Neural cell (in vitro differentiated cells): ENCODE results near the gene DDX1. TPM values are rescaled to one million over a fixed set of nuclear protein-coding genes. Genes with fewer than 3 reads are reported as not detected.
A peak's percentile ranks its signal among the peaks of the same experiment; 100 is the strongest.

ENCODE experiments used
- H2AFZ ChIP-seq: fragments of 200-600, 300-800 bp; sonication (generic), shearing (Covaris generic); 2 replicates; pipeline ENCODE4 v1.6.0; 2014; ENCODE audit warnings: low read depth, mild to moderate bottlenecking, antibody characterized with exemption, low read length, moderate library complexity
- H3F3A ChIP-seq: fragments of 200-600 bp; shearing (Covaris generic); 2 replicates; pipeline ENCODE4 v1.6.1; 2016; ENCODE audit warnings: mild to moderate bottlenecking, moderate library complexity, mixed read lengths, antibody characterized with exemption, low read length; ENCODE audit not compliant: insufficient read depth, poor library complexity, severe bottlenecking
- H3K27ac ChIP-seq: fragments of 200-600, 300-800 bp; sonication (generic), shearing (Covaris generic); 2 replicates; pipeline ENCODE4 v1.5.1; 2014; ENCODE audit warnings: mild to moderate bottlenecking, low read length, moderate library complexity
- H3K27me3 ChIP-seq: fragments of 300-800, 200-600 bp; sonication (generic), shearing (Covaris generic); 2 replicates; pipeline ENCODE4 v1.6.0; 2014; ENCODE audit warnings: mild to moderate bottlenecking, low read depth, low read length, moderate library complexity; ENCODE audit not compliant: insufficient read depth
- H3K36me3 ChIP-seq: fragments of 300-800, 200-600 bp; sonication (generic), shearing (Covaris generic); 2 replicates; pipeline ENCODE4 v1.5.1; 2014; ENCODE audit warnings: mild to moderate bottlenecking, antibody characterized with exemption, low read length, moderate library complexity; ENCODE audit not compliant: insufficient read depth
- H3K4me2 ChIP-seq: fragments of 300-800, 200-600 bp; sonication (generic), shearing (Covaris generic); 2 replicates; pipeline ENCODE4 v1.6.0; 2014; ENCODE audit warnings: mild to moderate bottlenecking, low read length
- H3K4me3 ChIP-seq: fragments of 300-800, 200-600 bp; sonication (generic), shearing (Covaris generic); 2 replicates; pipeline ENCODE4 v1.5.1; 2014; ENCODE audit warnings: mild to moderate bottlenecking, low read length, moderate library complexity
- H3K79me2 ChIP-seq: fragments of 200-600 bp; shearing (Covaris generic); replicated peaks from 2 replicates; pipeline ENCODE4 v1.6.0; 2014; ENCODE audit warnings: mild to moderate bottlenecking, low read length, moderate library complexity; ENCODE audit not compliant: insufficient read depth
- H3K9ac ChIP-seq: fragments of 300-800, 200-600 bp; sonication (generic), shearing (Covaris generic); 2 replicates; pipeline ENCODE4 v1.6.1; 2016; ENCODE audit warnings: mild to moderate bottlenecking, low read length, mixed read lengths
- H3K9me2 ChIP-seq: fragments of 200-600 bp; shearing (Covaris generic); 2 replicates; pipeline ENCODE4 v1.6.1; 2016; ENCODE audit warnings: mild to moderate bottlenecking, low read length, mixed read lengths; ENCODE audit not compliant: insufficient read depth
- H3K9me3 ChIP-seq: fragments of 200-600, 300-800 bp; sonication (generic), shearing (Covaris generic); 2 replicates; pipeline ENCODE4 v1.6.1; 2016; ENCODE audit warnings: mild to moderate bottlenecking, mixed run types, low read length, moderate library complexity, mixed read lengths
- H4K20me1 ChIP-seq: fragments of 200-600 bp; shearing (Covaris generic); 2 replicates; pipeline ENCODE4 v1.6.1; 2016; ENCODE audit warnings: mild to moderate bottlenecking, mixed run types; ENCODE audit not compliant: insufficient read depth
- CTCF ChIP-seq: fragments of 450-650 bp; IDR thresholded peaks from 2 replicates; pipeline ENCODE4 v1.5.1; 2014; ENCODE audit warnings: antibody characterized with exemption, mild to moderate bottlenecking, moderate library complexity; ENCODE audit not compliant: poor library complexity, severe bottlenecking
- EP300 ChIP-seq: fragments of 450-650 bp; conservative IDR thresholded peaks from 2 replicates; pipeline ENCODE4 v1.6.1; 2014; ENCODE audit warnings: antibody characterized with exemption, mild to moderate bottlenecking, moderate library complexity; ENCODE audit not compliant: poor library complexity, severe bottlenecking
- EZH2 ChIP-seq: fragments of 200-600, 300-800 bp; shearing (Covaris generic), sonication (generic); IDR thresholded peaks from 2 replicates; pipeline ENCODE4 v1.6.1; 2014; ENCODE audit warnings: antibody characterized with exemption, low read length, borderline replicate concordance, mild to moderate bottlenecking; ENCODE audit not compliant: insufficient read depth, poor library complexity, severe bottlenecking
- MXI1 ChIP-seq: fragments of 450-650 bp; conservative IDR thresholded peaks from 2 replicates; pipeline ENCODE4 v1.6.1; 2014; ENCODE audit warnings: antibody characterized with exemption, mild to moderate bottlenecking; ENCODE audit not compliant: poor library complexity, severe bottlenecking
- POLR2AphosphoS5 ChIP-seq: IDR thresholded peaks from 2 replicates; pipeline ENCODE4 v1.6.1; 2012
- RAD21 ChIP-seq: fragments of 450-650 bp; conservative IDR thresholded peaks from 2 replicates; pipeline ENCODE4 v1.6.1; 2014; ENCODE audit warnings: antibody characterized with exemption, mild to moderate bottlenecking, moderate library complexity
- REST ChIP-seq: IDR thresholded peaks from 2 replicates; pipeline ENCODE4 v1.6.1; 2012; ENCODE audit warnings: borderline replicate concordance
- SMC3 ChIP-seq: fragments of 450-650 bp; conservative IDR thresholded peaks from 2 replicates; pipeline ENCODE4 v1.6.1; 2014; ENCODE audit warnings: antibody characterized with exemption, mild to moderate bottlenecking, moderate library complexity; ENCODE audit not compliant: poor library complexity
- TAF1 ChIP-seq: IDR thresholded peaks from 2 replicates; pipeline ENCODE4 v1.6.1; 2012; ENCODE audit warnings: low read depth
- polyA plus RNA-seq: library from polyadenylated mRNA; depleted of rRNA; stranded (reverse); fragments of >200 nt; gene quantifications from 2 replicates; pipeline ENCODE4 v1.2.3, GENCODE V29; 2014

Gene DDX1
- polyA plus RNA-seq, 1 donor from 2014 or later = 159 TPM

- no peaks in the 10 kb centered on the region for H4K20me1 ChIP-seq
- no peak overlapping the region for H3K27ac ChIP-seq
- no peaks in the 10 kb centered on the region for H3F3A ChIP-seq
- no peaks in the 10 kb centered on the region for H3K9me3 ChIP-seq
- no peaks in the 10 kb centered on the region for H3K27me3 ChIP-seq
- H3K79me2 ChIP-seq = no peaks in the 10 kb centered on the region
- no peak overlapping the region for H3K9ac ChIP-seq
- no peak overlapping the region for H2AFZ ChIP-seq
- TF ChIP-seq MXI1 (no peak), RAD21 (peak; percentile 68), EP300 (no peak), REST (no peak), POLR2AphosphoS5 (no peak), SMC3 (peak; percentile 57), TAF1 (no peak), CTCF (peak; percentile 64)
- H3K4me3 ChIP-seq = no peak overlapping the region
- no peaks in the 10 kb centered on the region for H3K36me3 ChIP-seq
- H3K4me2 ChIP-seq = no peak overlapping the region
- H3K9me2 ChIP-seq = no peaks in the 10 kb centered on the region
Observed at GRCh38 chr2:15577071-15577735, 14.5 kb upstream of the DDX1 start.

- no peak for TF ChIP-seq EZH2
- TF ChIP-seq RAD21 = no peak
- no peak overlapping the region for H3K27ac ChIP-seq
- H3K27me3 ChIP-seq = no peaks in the 10 kb centered on the region
- no peak overlapping the region for H3K4me3 ChIP-seq
- no peaks in the 10 kb centered on the region for H3K36me3 ChIP-seq
- H3F3A ChIP-seq = no peaks in the 10 kb centered on the region
- H2AFZ ChIP-seq = no peak overlapping the region
- H3K79me2 ChIP-seq = no peaks in the 10 kb centered on the region
- no peak overlapping the region for H3K9ac ChIP-seq
- H3K4me2 ChIP-seq = no peak overlapping the region
- no peaks in the 10 kb centered on the region for H3K9me2 ChIP-seq
- no peaks in the 10 kb centered on the region for H4K20me1 ChIP-seq
- no peaks in the 10 kb centered on the region for H3K9me3 ChIP-seq
Observed at GRCh38 chr2:15579641-15580040, 12.0 kb upstream of the DDX1 start.

- TF ChIP-seq POLR2AphosphoS5 (no peak), RAD21 (no peak), SMC3 (no peak), REST (no peak), EP300 (no peak), EZH2 (no peak), CTCF (no peak), MXI1 (no peak), TAF1 (no peak)
- no peaks in the 10 kb centered on the region for H3K36me3 ChIP-seq
- H3K4me3 ChIP-seq = no peak overlapping the region
- H3K27ac ChIP-seq = no peak overlapping the region
- H4K20me1 ChIP-seq = no peaks in the 10 kb centered on the region
- no peaks in the 10 kb centered on the region for H3K79me2 ChIP-seq
- H3F3A ChIP-seq = no peaks in the 10 kb centered on the region
- no peaks in the 10 kb centered on the region for H3K9me2 ChIP-seq
- no peak overlapping the region for H3K4me2 ChIP-seq
- no peak overlapping the region for H2AFZ ChIP-seq
- no peak overlapping the region for H3K9ac ChIP-seq
- H3K27me3 ChIP-seq = no peaks in the 10 kb centered on the region
- H3K9me3 ChIP-seq = no peaks in the 10 kb centered on the region
Observed at GRCh38 chr2:15580451-15580850, 11.2 kb upstream of the DDX1 start.
